SHP77 treated with DMSO at 0.1 percent for 48 hours (cell line): ENCODE data around the gene CFAP61.

Experiments
- DNase-seq: peaks from one replicate; lab custom pipeline; 2025; lab: John Stamatoyannopoulos, UW

The CFAP61 gene

GRCh38 chr20:20399531-20400500 is 347.5 kb downstream of the CFAP61 start:
- DNase-seq, result no peak

DNA sequence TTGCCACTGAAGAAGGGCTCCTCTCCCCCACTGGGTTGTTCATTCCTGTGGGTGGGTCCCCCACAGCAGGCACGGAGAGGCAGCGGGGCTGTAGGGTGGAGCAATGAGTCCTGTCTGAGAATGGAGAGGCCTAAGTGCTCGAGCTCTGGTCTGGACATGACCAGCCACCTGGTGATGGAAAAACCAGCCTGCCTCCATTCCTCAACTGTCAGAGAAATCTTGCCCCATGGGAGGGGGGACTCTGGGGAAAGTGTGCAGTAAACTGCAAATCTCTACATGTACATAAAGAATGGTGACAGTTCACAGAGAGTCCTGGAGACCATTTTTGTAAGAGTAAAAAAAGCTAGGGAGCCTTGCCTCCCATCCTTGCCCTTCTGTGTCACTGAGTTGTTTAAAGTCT is 349.7 kb downstream of the CFAP61 start:
- no peak for DNase-seq

DNA sequence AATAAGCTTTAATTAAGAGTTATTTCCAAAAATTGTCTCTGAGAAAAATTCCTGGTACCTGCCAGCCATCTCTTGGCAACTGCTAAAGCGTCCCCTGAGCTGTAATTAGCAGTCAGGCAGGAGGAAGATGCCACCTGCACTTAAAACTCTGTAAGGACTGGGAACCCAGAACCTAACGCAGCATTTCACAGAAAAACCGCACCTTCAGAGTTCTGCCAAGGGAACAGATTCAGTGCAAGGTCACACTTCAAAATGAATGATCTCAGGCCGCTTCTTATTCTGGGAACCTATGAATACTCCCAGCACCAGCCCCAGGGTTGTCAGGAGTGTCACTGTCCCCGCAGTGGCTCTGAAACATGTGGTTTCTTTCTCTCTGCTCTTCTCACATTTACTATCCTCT is 352.3 kb downstream of the CFAP61 start:
- DNase-seq, result no peak

DNA sequence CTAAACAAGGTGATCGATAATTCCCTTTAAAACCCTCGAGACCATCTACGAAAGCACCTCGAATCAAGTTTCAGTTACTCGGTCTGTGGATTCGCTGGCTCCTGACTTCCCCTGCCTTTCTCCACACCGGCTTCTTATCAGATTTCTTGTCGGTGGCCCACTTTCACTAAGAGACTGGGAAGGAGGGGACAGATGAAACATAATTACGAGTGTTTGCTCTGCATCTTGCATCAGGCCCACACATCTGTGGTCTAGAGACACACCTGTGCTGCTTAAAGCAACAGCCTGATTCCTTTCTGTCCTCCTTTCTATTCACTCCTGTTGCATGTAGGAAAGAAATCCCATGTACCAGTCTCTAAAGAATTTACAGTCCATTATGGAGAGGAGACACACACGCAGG is 353.3 kb downstream of the CFAP61 start:
- DNase-seq, result no peak

GRCh38 chr20:20406306-20406705 is 354.0 kb downstream of the CFAP61 start:
- DNase-seq, result no peak

DNA sequence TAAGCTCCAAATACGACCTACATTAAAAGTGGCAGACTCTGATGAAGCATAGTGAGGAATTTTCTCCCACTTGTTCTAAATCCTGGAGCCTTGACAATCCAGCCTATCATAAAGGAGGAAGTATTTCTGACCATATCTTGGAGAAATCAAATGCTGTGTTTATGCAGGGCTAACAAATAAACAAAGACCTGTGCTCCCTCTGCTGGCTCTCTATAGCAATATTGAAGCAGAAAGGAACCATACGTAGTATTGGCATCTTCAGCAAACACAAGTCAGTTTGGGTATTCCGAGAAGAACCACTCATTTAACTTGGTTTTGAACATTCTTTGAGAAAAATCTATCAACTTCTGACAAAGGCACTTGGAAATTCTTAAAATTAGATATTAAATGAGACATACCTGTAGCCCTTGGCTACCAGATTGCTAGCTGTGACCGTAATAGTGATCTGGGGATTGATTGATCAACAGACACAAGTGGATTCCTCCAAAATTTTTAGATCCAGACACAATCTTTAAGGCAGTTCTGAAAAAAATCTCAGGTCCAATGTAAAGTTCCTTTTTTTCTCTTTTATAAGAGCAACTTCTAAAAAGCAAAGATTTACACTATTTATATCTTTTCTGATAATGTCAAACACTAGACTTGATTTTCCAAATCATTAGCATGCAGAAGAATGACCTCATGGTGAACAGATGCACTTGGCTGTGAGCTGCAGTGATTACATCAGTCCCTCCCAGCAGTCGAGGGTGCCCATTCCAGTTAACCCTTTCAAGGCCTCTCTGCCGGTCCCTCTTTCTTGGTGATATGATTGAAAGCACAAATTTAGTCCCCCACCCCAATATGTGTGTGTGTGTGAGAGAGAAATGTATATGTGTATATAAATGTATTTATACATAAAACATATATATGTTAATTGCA is 355.8 kb downstream of the CFAP61 start:
- DNase-seq, result peak; percentile 56

- DNase-seq, result no peak
Measured at GRCh38 chr20:20409331-20409730, 357.0 kb downstream of the CFAP61 start.
